ENCODE measurements around the gene PAN2. TPM values are rescaled to one million over a fixed set of nuclear protein-coding genes. Genes with fewer than 3 reads are reported as not detected.
"Not testable (repeated sequence)": the region's sequence is repeated elsewhere in the genome, so short reads cannot be mapped to it uniquely, and the experiment has no call there.

Gene PAN2
- total RNA-seq, 2 experiments from 2014 or later, result 61.8 to 63.7 TPM

DNA sequence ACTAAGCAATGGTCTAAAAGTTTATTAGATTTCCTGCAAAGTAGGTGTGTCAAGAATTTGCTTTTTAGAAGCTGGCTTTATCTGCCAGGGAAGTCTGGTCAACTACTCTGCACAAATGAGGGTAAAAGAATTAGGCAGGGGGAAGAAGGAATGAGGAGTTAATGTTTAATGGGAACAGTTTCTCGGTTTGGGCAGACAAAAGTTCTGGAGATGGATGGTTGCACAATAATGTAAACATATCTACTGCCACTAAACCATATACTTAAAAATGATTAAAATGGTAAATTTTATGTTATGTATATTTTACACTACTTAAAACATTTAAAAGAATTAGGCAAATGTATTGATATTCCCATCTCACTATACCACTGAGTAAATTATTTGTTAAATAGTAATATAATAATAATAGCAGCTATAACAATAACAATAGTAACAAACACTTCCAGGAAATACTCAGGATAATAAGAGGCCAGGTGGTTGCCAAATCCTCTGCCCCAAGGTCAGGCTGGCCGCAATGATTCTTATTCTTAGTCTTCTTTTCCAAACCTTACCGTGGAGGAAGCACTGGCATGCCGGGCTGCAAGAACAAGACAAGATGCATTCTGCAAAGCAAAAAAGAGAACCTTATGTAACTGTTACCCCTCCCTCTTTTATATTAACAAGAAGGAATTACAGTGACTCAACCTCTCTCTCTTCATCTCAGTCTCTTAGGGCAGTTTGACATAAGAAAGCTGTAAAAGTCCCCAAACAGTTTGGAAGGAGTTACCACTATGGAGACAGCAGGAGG lies 47.6 kb downstream of the PAN2 start:
- H3K4me3 Mint-ChIP-seq, result no peak overlapping the region
- ChIA-PET CTCF (interaction anchor here (1.0 to 2.0 kb wide), 2 partner anchors 8 to 20 kb away, joined by 3 to 8 read pairs; partner anchors contain the start of gene COQ10A), POLR2A (interaction anchor here (1.0 kb wide), 1 partner anchor 10 kb away, joined by 3 read pairs; no protein-coding TSS in a partner anchor)
- DNase-seq, result no peak
- H3K9me3 Mint-ChIP-seq (ENCODE audit: insufficient read depth), result no peaks in the 10 kb centered on the region
- peaks cover 20% of the 10 kb centered on the region for H3K4me1 Mint-ChIP-seq (ENCODE audit: low read depth)
- no peaks in the 10 kb centered on the region for H3K27me3 Mint-ChIP-seq (ENCODE audit: low read depth)
- H3K27ac Mint-ChIP-seq, result no peak overlapping the region
- H3K36me3 Mint-ChIP-seq (ENCODE audit: low read depth), result peaks cover 51% of the 10 kb centered on the region
- ATAC-seq, result no peak

DNA sequence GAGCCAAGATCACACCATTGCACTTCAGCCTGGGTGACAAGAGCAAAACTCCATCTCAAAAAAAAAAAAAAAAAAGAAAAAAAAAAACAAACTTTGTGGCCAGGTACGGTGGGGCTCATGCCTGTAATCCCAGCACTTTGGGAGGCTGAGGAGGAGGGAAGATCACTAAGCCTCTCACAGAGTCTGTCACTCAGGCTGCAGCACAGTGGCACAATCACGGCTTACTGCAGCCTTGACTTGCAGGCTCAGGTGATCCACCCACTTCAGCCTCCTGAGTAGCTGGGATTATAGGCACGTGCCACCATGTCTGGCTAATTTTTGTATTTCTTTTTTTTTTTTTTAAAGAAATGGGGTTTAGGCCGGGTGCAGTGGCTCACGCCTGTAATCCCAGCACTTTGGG lies 49.5 kb downstream of the PAN2 start:
- CTCF ChIA-PET, result interaction anchor here (1.4 kb wide), 1 partner anchor 15 kb away, joined by 4 read pairs; no protein-coding TSS in a partner anchor
- POLR2A ChIA-PET; H3K9me3 Mint-ChIP-seq (ENCODE audit: insufficient read depth); ATAC-seq; H3K27me3 Mint-ChIP-seq (ENCODE audit: low read depth); DNase-seq; H3K4me3 Mint-ChIP-seq; H3K27ac Mint-ChIP-seq: not testable (repeated sequence)
- Mint-ChIP-seq H3K36me3 (ENCODE audit: low read depth) (peaks cover 47% of the 10 kb centered on the region), H3K4me1 (ENCODE audit: low read depth) (peaks cover 11% of the 10 kb centered on the region)

DNA sequence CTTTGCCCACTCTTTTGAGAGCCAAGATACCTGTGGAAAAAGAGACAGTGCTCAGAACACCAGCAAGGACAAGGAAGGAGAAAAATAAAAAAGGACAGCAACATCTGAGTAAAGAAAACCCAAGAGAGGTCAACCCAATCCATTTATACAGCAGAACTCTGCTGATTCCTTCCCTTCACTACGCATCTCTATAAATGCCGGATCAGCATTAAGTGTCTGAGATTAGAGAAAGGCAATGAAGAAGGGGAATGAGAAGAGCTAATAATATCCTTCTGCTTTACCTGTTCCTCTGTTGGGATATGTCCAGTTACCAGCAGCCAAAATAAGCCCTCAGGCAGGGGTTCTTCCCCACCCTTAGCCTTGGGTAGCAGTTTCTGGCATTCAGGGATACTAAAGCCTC lies 51.2 kb downstream of the PAN2 start:
- Mint-ChIP-seq H3K4me1 (ENCODE audit: low read depth) (peaks cover 3% of the 10 kb centered on the region), H3K36me3 (ENCODE audit: low read depth) (peaks cover 50% of the 10 kb centered on the region), H3K27me3 (ENCODE audit: low read depth) (no peaks in the 10 kb centered on the region), H3K27ac (no peak overlapping the region), H3K9me3 (ENCODE audit: insufficient read depth) (no peaks in the 10 kb centered on the region), H3K4me3 (no peak overlapping the region)
- POLR2A ChIA-PET, result interaction anchor here (0.8 kb wide), 1 partner anchor 9 kb away, joined by 3 read pairs; no protein-coding TSS in a partner anchor
- ATAC-seq, result no peak
- DNase-seq, result no peak
- CTCF ChIA-PET, result no interaction called here

DNA sequence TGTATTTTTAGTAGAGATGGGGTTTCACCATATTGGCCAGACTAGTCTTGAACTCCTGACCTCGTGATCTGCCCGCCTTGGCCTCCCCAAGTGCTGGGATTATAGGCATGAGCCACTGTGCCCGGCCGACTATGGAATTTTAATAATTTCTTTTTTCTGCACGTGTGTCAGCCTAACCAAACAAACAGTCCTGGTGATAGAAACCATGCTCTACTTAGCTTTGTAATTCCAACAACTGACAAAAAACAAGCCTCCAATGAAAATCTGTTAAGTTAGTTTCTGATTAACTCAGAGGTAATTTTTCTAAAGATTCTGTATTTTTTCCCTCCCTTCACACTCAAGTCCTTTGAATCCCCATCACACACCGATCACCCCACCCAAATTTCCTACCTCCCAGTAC lies 51.8 kb downstream of the PAN2 start:
- peaks cover 3% of the 10 kb centered on the region for H3K4me1 Mint-ChIP-seq (ENCODE audit: low read depth)
- H3K36me3 Mint-ChIP-seq (ENCODE audit: low read depth), result peaks cover 50% of the 10 kb centered on the region
- DNase-seq (no peak), ATAC-seq (no peak)
- no peak overlapping the region for H3K4me3 Mint-ChIP-seq
- ChIA-PET POLR2A (no interaction called here), CTCF (no interaction called here)
- H3K27me3 Mint-ChIP-seq (ENCODE audit: low read depth), result no peaks in the 10 kb centered on the region
- no peaks in the 10 kb centered on the region for H3K9me3 Mint-ChIP-seq (ENCODE audit: insufficient read depth)
- H3K27ac Mint-ChIP-seq, result no peak overlapping the region

- POLR2A ChIA-PET, result no interaction called here
- Mint-ChIP-seq H3K27me3 (ENCODE audit: low read depth) (no peaks in the 10 kb centered on the region), H3K27ac (no peak overlapping the region), H3K4me1 (ENCODE audit: low read depth) (no peaks in the 10 kb centered on the region), H3K4me3 (no peak overlapping the region), H3K36me3 (ENCODE audit: low read depth) (peaks cover 46% of the 10 kb centered on the region), H3K9me3 (ENCODE audit: insufficient read depth) (no peaks in the 10 kb centered on the region)
- CTCF ChIA-PET, result no interaction called here
- DNase-seq (no peak), ATAC-seq (no peak)
Measured at GRCh38 chr12:56280849-56281248, 53.0 kb downstream of the PAN2 start.

DNA sequence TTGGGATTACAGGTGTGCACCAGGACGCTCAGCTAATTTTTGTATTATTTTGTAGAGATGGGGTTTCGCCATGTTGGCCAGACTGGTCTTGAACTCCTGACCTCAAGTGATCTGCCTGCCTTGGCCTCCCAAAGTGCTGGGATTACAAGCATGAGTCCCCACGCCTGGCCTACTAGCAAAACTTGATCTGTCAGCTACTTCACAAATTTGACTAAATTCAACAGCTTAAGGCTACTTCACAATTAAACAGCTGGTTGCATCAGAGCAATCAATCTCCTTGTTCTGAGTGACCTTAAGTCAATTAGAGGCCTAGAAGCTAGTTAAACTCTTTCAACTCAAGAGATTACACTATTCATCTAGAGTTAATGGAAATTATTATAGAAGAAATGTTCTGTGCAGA lies 54.9 kb downstream of the PAN2 start:
- DNase-seq (no peak), ATAC-seq (no peak)
- H3K9me3 Mint-ChIP-seq (ENCODE audit: insufficient read depth), result no peaks in the 10 kb centered on the region
- no peaks in the 10 kb centered on the region for H3K4me1 Mint-ChIP-seq (ENCODE audit: low read depth)
- H3K27ac Mint-ChIP-seq, result no peak overlapping the region
- peaks cover 55% of the 10 kb centered on the region for H3K36me3 Mint-ChIP-seq (ENCODE audit: low read depth)
- H3K27me3 Mint-ChIP-seq (ENCODE audit: low read depth), result no peaks in the 10 kb centered on the region
- CTCF ChIA-PET, result interaction anchor here (1.0 to 1.6 kb wide), 4 partner anchors 12 to 185 kb away, joined by 3 to 4 read pairs (median 4); partner anchors contain the start of gene COQ10A
- H3K4me3 Mint-ChIP-seq, result no peak overlapping the region
- POLR2A ChIA-PET, result interaction anchor here (1.3 kb wide), 1 partner anchor 13 kb away, joined by 4 read pairs; no protein-coding TSS in a partner anchor

DNA sequence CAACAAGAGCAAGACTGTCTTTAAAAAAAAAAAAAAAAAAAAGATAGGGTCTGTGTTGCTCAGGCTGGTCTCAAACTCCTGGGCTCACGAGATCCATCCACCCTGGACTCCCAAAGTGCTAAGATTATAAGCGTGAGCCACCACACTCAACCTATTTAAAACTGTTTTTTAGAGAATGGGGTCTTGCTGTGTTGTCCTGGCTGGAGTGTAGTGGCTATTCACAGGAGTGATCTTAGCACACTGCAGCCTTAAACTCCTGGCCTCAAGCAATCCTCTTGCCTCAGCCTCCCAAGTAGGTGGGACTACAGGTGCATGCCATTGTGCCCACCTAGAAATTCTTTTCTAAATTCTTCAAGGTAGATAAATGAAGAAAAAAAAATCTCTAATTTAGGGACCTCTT lies 59.5 kb downstream of the PAN2 start:
- no peaks in the 10 kb centered on the region for H3K4me1 Mint-ChIP-seq (ENCODE audit: low read depth)
- peaks cover 60% of the 10 kb centered on the region for H3K36me3 Mint-ChIP-seq (ENCODE audit: low read depth)

DNA sequence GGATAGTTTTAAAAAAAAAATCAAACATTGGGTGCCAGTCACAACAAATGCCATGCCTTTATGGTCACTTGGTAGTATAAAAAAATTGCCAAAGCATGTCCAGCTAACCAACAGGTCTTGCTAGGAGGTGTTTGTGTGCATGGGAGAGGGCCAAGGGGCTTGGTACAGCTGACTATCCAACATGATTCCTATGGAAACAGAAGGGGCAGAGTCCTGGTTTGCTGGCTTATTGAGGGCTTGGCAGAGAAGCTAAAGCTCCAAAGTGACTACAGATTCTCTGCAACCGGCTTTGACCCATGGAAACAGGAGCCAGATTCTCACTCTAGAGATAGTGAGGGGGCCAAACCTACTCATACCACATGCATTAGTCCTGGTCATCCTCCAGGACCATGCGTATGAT lies 61.3 kb downstream of the PAN2 start:
- H3K27ac Mint-ChIP-seq, result not testable (repeated sequence)

More for the DNA sequence above, 59.5 kb downstream of the PAN2 start:
- ATAC-seq (no peak), DNase-seq (no peak)
- ChIA-PET POLR2A (no interaction called here), CTCF (interaction anchor here (1.2 kb wide), 1 partner anchor 36 kb away, joined by 3 read pairs; no protein-coding TSS in a partner anchor)
- no peaks in the 10 kb centered on the region for H3K9me3 Mint-ChIP-seq (ENCODE audit: insufficient read depth)
- H3K27ac Mint-ChIP-seq, result no peak overlapping the region
- no peak overlapping the region for H3K4me3 Mint-ChIP-seq
- no peaks in the 10 kb centered on the region for H3K27me3 Mint-ChIP-seq (ENCODE audit: low read depth)

GRCh38 chr12:56271031-56271430 lies 62.8 kb downstream of the PAN2 start:
- Mint-ChIP-seq H3K9me3 (ENCODE audit: insufficient read depth) (no peaks in the 10 kb centered on the region), H3K36me3 (ENCODE audit: low read depth) (peaks cover 55% of the 10 kb centered on the region), H3K27me3 (ENCODE audit: low read depth) (no peaks in the 10 kb centered on the region), H3K4me3 (no peak overlapping the region), H3K27ac (no peak overlapping the region), H3K4me1 (ENCODE audit: low read depth) (peaks cover 15% of the 10 kb centered on the region)
- ATAC-seq (no peak), DNase-seq (no peak)
- ChIA-PET CTCF (interaction anchor here (0.9 to 3.3 kb wide), 3 partner anchors 19 to 82 kb away, joined by 4 to 12 read pairs (median 5); partner anchors contain the start of gene SMARCC2), POLR2A (interaction anchor here (0.5 kb wide), 1 partner anchor 1154 kb away, joined by 3 read pairs; no protein-coding TSS in a partner anchor)

More for the DNA sequence above, 61.3 kb downstream of the PAN2 start:
- CTCF ChIA-PET; H3K4me1 Mint-ChIP-seq (ENCODE audit: low read depth); H3K4me3 Mint-ChIP-seq; DNase-seq; H3K27me3 Mint-ChIP-seq (ENCODE audit: low read depth); ATAC-seq; H3K9me3 Mint-ChIP-seq (ENCODE audit: insufficient read depth): not testable (repeated sequence)
- H3K36me3 Mint-ChIP-seq (ENCODE audit: low read depth), result peaks cover 58% of the 10 kb centered on the region
- POLR2A ChIA-PET, result interaction anchor here (1.0 kb wide), 1 partner anchor 10 kb away, joined by 3 read pairs; no protein-coding TSS in a partner anchor

GRCh38 chr12:56267443-56268071 lies 66.2 kb downstream of the PAN2 start:
- ATAC-seq (no peak), DNase-seq (no peak)
- Mint-ChIP-seq H3K27me3 (ENCODE audit: low read depth) (no peaks in the 10 kb centered on the region), H3K9me3 (ENCODE audit: insufficient read depth) (no peaks in the 10 kb centered on the region), H3K36me3 (ENCODE audit: low read depth) (peaks cover 30% of the 10 kb centered on the region), H3K4me3 (peak overlapping the region; percentile 93), H3K4me1 (ENCODE audit: low read depth) (peaks cover 18% of the 10 kb centered on the region), H3K27ac (peak overlapping the region; percentile 95)
- ChIA-PET POLR2A (interaction anchor here (0.6 to 2.3 kb wide), 6 partner anchors 8 to 1423 kb away, joined by 3 to 9 read pairs (median 6); partner anchors contain the start of genes CNPY2, IL23A, RNF41 and STAT2), CTCF (interaction anchor here (0.6 to 4.1 kb wide), 12 partner anchors 9 to 530 kb away, joined by 3 to 18 read pairs (median 4); partner anchors contain the start of genes ANKRD52, CNPY2, RNF41 and SMARCC2)

GRCh38 chr12:56266693-56267442 lies 66.9 kb downstream of the PAN2 start, which contains the start of gene COQ10A:
Gene COQ10A (plus strand): TSS chr12:56266942. CDS start chr12:56267119, 177 bp downstream.
- Mint-ChIP-seq H3K4me3 (peak within 1 kb of the TSS; percentile 93), H3K27me3 (ENCODE audit: low read depth) (no peaks in the 10 kb centered on the region), H3K27ac (peak within 1 kb of the TSS; percentile 95), H3K9me3 (ENCODE audit: insufficient read depth) (no peaks in the 10 kb centered on the region), H3K36me3 (ENCODE audit: low read depth) (peaks cover 25% of the 10 kb centered on the region), H3K4me1 (ENCODE audit: low read depth) (peaks cover 18% of the 10 kb centered on the region)
- DNase-seq, result peak; percentile 93
- ChIA-PET CTCF (interaction anchor here (0.6 to 4.1 kb wide), 19 partner anchors 9 to 529 kb away, joined by 3 to 18 read pairs (median 4); partner anchors contain the start of genes ANKRD52, CNPY2, RNF41 and SMARCC2), POLR2A (interaction anchor here (0.6 to 2.3 kb wide), 10 partner anchors 9 to 1422 kb away, joined by 3 to 9 read pairs (median 3); partner anchors contain the start of genes CNPY2, IL23A, RNF41 and STAT2)
- ATAC-seq, result peak; percentile 92
